GM19239 (cell line): ENCODE data around the gene CUX1.
"Not testable (repeated sequence)": the region's sequence is repeated elsewhere in the genome, so short reads cannot be mapped to it uniquely, and the experiment has no call there.

Experiments used
- DNase-seq: peaks from one replicate; pipeline ENCODE4 v3.0.0; 2011; ENCODE audit warnings: low spot score; ENCODE audit not compliant: insufficient read length
- FAIRE-seq: peaks from 2 replicates; lab custom pipeline; 2011; peaks lifted over from hg19 to GRCh38; lab: Jason Lieb, UNC

The CUX1 gene

GRCh38 chr7:101964680-101965452 is 147.4 kb downstream of the CUX1 start:
- DNase-seq: no peak
- no peak for FAIRE-seq

GRCh38 chr7:101968720-101969466 is 151.5 kb downstream of the CUX1 start:
- DNase-seq (no peak), FAIRE-seq (no peak)

GRCh38 chr7:101969997-101970585 is 152.7 kb downstream of the CUX1 start:
- DNase-seq: no peak
- FAIRE-seq: no peak

- no peak for FAIRE-seq
- no peak for DNase-seq
Measured at GRCh38 chr7:101970801-101971200, 153.4 kb downstream of the CUX1 start.

GRCh38 chr7:101971457-101971856 is 154.0 kb downstream of the CUX1 start:
- DNase-seq: no peak
- FAIRE-seq: no peak

GRCh38 chr7:101972627-101973026 is 155.2 kb downstream of the CUX1 start:
- DNase-seq (no peak), FAIRE-seq (no peak)

- FAIRE-seq (no peak), DNase-seq (no peak)
Measured at GRCh38 chr7:101973130-101973529, 155.7 kb downstream of the CUX1 start.

- FAIRE-seq: no peak
- no peak for DNase-seq
Measured at GRCh38 chr7:101974393-101974792, 157.0 kb downstream of the CUX1 start.

GRCh38 chr7:101975046-101975445 is 157.6 kb downstream of the CUX1 start:
- FAIRE-seq (no peak), DNase-seq (no peak)

GRCh38 chr7:101976411-101976810 is 159.0 kb downstream of the CUX1 start:
- no peak for FAIRE-seq
- no peak for DNase-seq

- FAIRE-seq (no peak), DNase-seq (no peak)
Measured at GRCh38 chr7:101977249-101977648, 159.8 kb downstream of the CUX1 start.

GRCh38 chr7:101978683-101979082 is 161.3 kb downstream of the CUX1 start:
- no peak for DNase-seq
- FAIRE-seq: no peak

- FAIRE-seq (no peak), DNase-seq (no peak)
Measured at GRCh38 chr7:101983147-101983811, 165.9 kb downstream of the CUX1 start.

- no peak for FAIRE-seq
Measured at GRCh38 chr7:101984133-101984879, 166.9 kb downstream of the CUX1 start.

GRCh38 chr7:101985057-101985902 is 167.9 kb downstream of the CUX1 start:
- no peak for FAIRE-seq
- DNase-seq: no peak

More at GRCh38 chr7:101984133-101984879, 166.9 kb downstream of the CUX1 start:
- no peak for DNase-seq

- DNase-seq: no peak
Measured at GRCh38 chr7:101985903-101986734, 168.7 kb downstream of the CUX1 start.

GRCh38 chr7:101987494-101987893 is 170.1 kb downstream of the CUX1 start:
- DNase-seq (no peak), FAIRE-seq (no peak)

More at GRCh38 chr7:101985903-101986734, 168.7 kb downstream of the CUX1 start:
- FAIRE-seq: no peak

- not testable (repeated sequence) for DNase-seq, FAIRE-seq
Measured at GRCh38 chr7:101988060-101988459, 170.6 kb downstream of the CUX1 start.
